ENCODE measurements around the gene CASK. TPM values are rescaled to one million over a fixed set of nuclear protein-coding genes. Genes with fewer than 3 reads are reported as not detected.

The CASK gene
- total and polyA plus RNA-seq, 2 of the 13 experiments (the other 11 are each of a cell fraction or from before 2014, with no cell fraction given), result 14.5 to 16.0 TPM

GRCh38 chrX:41739871-41740270 lies 183.5 kb downstream of the CASK start:
- BruUV-seq (replicated peaks), result no TSS peak
- DNase-seq (ENCODE audit: low spot score) (no peak), FAIRE-seq (no peak), ATAC-seq (no peak)
- H3K9me3 ChIP-seq (ENCODE audit: low read length), result no peaks in the 10 kb centered on the region
- no peaks in the 10 kb centered on the region for H3K4me1 ChIP-seq (ENCODE audit: insufficient read depth, low read length)
- CTCF ChIA-PET (ENCODE audit: low intra/inter-chr PET ratio, low total read pairs), result no interaction called here
- H2AFZ ChIP-seq (ENCODE audit: low read length), result no peak overlapping the region
- no peak overlapping the region for H3K4me3 ChIP-seq (replicated peaks in 1 of 3; ENCODE audit: insufficient read depth in 1 of 3, low read depth in 2 of 3, low read length in 3 of 3)
- POLR2A ChIA-PET, result no interaction called here
- no peaks in the 10 kb centered on the region for H3K36me3 ChIP-seq (replicated peaks in 1 of 2; ENCODE audit: control insufficient read depth in 1 of 2, insufficient read depth in 2 of 2, low read length in 2 of 2)
- no peaks in the 10 kb centered on the region for H3K27me3 ChIP-seq (ENCODE audit: control insufficient read depth in 1 of 2, insufficient read depth in 2 of 2, low read length in 2 of 2)
- no peak overlapping the region for H3K4me2 ChIP-seq (ENCODE audit: low read depth, low read length)
- H3K27ac ChIP-seq (ENCODE audit: extremely low read length, insufficient read depth, low read length), result no peak overlapping the region
- H3K79me2 ChIP-seq (ENCODE audit: insufficient read depth, low read length), result no peaks in the 10 kb centered on the region
- H3K9ac ChIP-seq (ENCODE audit: insufficient read depth, low read depth, low read length), result no peak overlapping the region
- TF ChIP-seq PHB2 (IDR thresholded peaks at IDR 0.05; ENCODE audit: partially characterized antibody) (no peak), BRCA1 (CRISPR knock-in tag; IDR thresholded peaks at IDR 0.05) (no peak), NFE2 (CRISPR knock-in tag; IDR thresholded peaks at IDR 0.05) (no peak), CBFB (CRISPR knock-in tag; IDR thresholded peaks at IDR 0.05) (no peak), ZNF234 (CRISPR knock-in tag; conservative IDR thresholded peaks at IDR 0.05) (no peak), ZFP1 (CRISPR knock-in tag; IDR thresholded peaks at IDR 0.05) (no peak), SUZ12 (IDR thresholded peaks at IDR 0.05; ENCODE audit: low read depth, low read length) (no peak), TP53 (CRISPR knock-in tag; conservative IDR thresholded peaks at IDR 0.05) (no peak), GTF3A (CRISPR knock-in tag; conservative IDR thresholded peaks at IDR 0.05) (no peak), ZKSCAN5 (CRISPR knock-in tag; IDR thresholded peaks at IDR 0.05) (no peak), ZNF770 (CRISPR knock-in tag; IDR thresholded peaks at IDR 0.05) (no peak), SATB2 (CRISPR knock-in tag; IDR thresholded peaks at IDR 0.05) (no peak), TOE1 (CRISPR knock-in tag; IDR thresholded peaks at IDR 0.05) (no peak), ZNF709 (CRISPR knock-in tag; IDR thresholded peaks at IDR 0.05) (no peak)
- TF ChIP-seq, protein P1, sequence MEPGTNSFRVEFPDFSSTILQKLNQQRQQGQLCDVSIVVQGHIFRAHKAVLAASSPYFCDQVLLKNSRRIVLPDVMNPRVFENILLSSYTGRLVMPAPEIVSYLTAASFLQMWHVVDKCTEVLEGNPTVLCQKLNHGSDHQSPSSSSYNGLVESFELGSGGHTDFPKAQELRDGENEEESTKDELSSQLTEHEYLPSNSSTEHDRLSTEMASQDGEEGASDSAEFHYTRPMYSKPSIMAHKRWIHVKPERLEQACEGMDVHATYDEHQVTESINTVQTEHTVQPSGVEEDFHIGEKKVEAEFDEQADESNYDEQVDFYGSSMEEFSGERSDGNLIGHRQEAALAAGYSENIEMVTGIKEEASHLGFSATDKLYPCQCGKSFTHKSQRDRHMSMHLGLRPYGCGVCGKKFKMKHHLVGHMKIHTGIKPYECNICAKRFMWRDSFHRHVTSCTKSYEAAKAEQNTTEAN (CRISPR knock-in tag; conservative IDR thresholded peaks at IDR 0.05), result no peak
- TF ChIP-seq, protein P2, sequence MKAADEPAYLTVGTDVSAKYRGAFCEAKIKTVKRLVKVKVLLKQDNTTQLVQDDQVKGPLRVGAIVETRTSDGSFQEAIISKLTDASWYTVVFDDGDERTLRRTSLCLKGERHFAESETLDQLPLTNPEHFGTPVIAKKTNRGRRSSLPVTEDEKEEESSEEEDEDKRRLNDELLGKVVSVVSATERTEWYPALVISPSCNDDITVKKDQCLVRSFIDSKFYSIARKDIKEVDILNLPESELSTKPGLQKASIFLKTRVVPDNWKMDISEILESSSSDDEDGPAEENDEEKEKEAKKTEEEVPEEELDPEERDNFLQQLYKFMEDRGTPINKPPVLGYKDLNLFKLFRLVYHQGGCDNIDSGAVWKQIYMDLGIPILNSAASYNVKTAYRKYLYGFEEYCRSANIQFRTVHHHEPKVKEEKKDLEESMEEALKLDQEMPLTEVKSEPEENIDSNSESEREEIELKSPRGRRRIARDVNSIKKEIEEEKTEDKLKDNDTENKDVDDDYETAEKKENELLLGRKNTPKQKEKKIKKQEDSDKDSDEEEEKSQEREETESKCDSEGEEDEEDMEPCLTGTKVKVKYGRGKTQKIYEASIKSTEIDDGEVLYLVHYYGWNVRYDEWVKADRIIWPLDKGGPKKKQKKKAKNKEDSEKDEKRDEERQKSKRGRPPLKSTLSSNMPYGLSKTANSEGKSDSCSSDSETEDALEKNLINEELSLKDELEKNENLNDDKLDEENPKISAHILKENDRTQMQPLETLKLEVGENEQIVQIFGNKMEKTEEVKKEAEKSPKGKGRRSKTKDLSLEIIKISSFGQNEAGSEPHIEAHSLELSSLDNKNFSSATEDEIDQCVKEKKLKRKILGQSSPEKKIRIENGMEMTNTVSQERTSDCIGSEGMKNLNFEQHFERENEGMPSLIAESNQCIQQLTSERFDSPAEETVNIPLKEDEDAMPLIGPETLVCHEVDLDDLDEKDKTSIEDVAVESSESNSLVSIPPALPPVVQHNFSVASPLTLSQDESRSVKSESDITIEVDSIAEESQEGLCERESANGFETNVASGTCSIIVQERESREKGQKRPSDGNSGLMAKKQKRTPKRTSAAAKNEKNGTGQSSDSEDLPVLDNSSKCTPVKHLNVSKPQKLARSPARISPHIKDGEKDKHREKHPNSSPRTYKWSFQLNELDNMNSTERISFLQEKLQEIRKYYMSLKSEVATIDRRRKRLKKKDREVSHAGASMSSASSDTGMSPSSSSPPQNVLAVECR (CRISPR knock-in tag; IDR thresholded peaks at IDR 0.05; ENCODE audit: borderline replicate concordance), result no peak
- no peaks in the 10 kb centered on the region for H4K20me1 ChIP-seq (ENCODE audit: insufficient read depth, low read length)
- in situ Hi-C loops (cut with HindIII; ENCODE audit: extremely low pct_ligation_motif_present, low pct_unique_long_range_greater_than_20kb), result no loop called here
- 93% methylated on average over 1 of the region's 1 CpG for WGBS (ENCODE audit: low lambda C conversion rate)
- intact Hi-C loops (cut with micrococcal nuclease; ENCODE audit: unreplicated experiment), result no loop called here

All from HepG2 (cell line).